Measurements from ENCODE around the gene TNS3.

- no peak for TF ChIP-seq EZH2 (IDR thresholded peaks at IDR 0.05; ENCODE audit: borderline replicate concordance, insufficient read depth, low read depth, low read length, poor library complexity, severe bottlenecking)
- no peak for TF ChIP-seq CTCF (IDR thresholded peaks at IDR 0.05)
Measured at GRCh38 chr7:47255007-47255406, 326.9 kb downstream of the TNS3 start.

All from B cell (primary cell).